ENCODE results near the gene EPB41L5.
"Not testable (repeated sequence)": the region's sequence is repeated elsewhere in the genome, so short reads cannot be mapped to it uniquely, and the experiment has no call there.

EPB41L5 gene

GRCh38 chr2:120149406-120149805, 136.5 kb downstream of the EPB41L5 start:
- no peak for DNase-seq

GRCh38 chr2:120150040-120150482, 137.2 kb downstream of the EPB41L5 start:
- no peak for DNase-seq

- no peak for DNase-seq
Observed at GRCh38 chr2:120155308-120155707, 142.4 kb downstream of the EPB41L5 start.

GRCh38 chr2:120158658-120159057, 145.8 kb downstream of the EPB41L5 start:
- not testable (repeated sequence) for DNase-seq

GRCh38 chr2:120161190-120161589, 148.3 kb downstream of the EPB41L5 start:
- DNase-seq, result no peak

GRCh38 chr2:120162716-120163115, 149.8 kb downstream of the EPB41L5 start:
- no peak for DNase-seq

GRCh38 chr2:120167272-120167671, 154.4 kb downstream of the EPB41L5 start:
- no peak for DNase-seq

GRCh38 chr2:120169020-120169419, 156.1 kb downstream of the EPB41L5 start:
- DNase-seq, result no peak

- DNase-seq, result peak; percentile 26
Observed at GRCh38 chr2:120174963-120175581, 162.2 kb downstream of the EPB41L5 start.

GRCh38 chr2:120176526-120176925, 163.6 kb downstream of the EPB41L5 start:
- no peak for DNase-seq

GRCh38 chr2:120177001-120177621, 164.2 kb downstream of the EPB41L5 start:
- no peak for DNase-seq

GRCh38 chr2:120177973-120178372, 165.1 kb downstream of the EPB41L5 start:
- no peak for DNase-seq

- DNase-seq, result no peak
Observed at GRCh38 chr2:120179396-120179795, 166.5 kb downstream of the EPB41L5 start.

- no peak for DNase-seq
Observed at GRCh38 chr2:120180066-120180465, 167.2 kb downstream of the EPB41L5 start.

GRCh38 chr2:120182019-120182560, 169.2 kb downstream of the EPB41L5 start:
- no peak for DNase-seq

GRCh38 chr2:120189189-120189588, 176.3 kb downstream of the EPB41L5 start:
- DNase-seq, result no peak

GRCh38 chr2:120192280-120192679, 179.4 kb downstream of the EPB41L5 start:
- DNase-seq, result no peak

GRCh38 chr2:120195553-120195952, 182.7 kb downstream of the EPB41L5 start:
- DNase-seq, result no peak

GRCh38 chr2:120199817-120200459, 187.1 kb downstream of the EPB41L5 start:
- not testable (repeated sequence) for DNase-seq

- DNase-seq, result no peak
Observed at GRCh38 chr2:120203251-120204021, 190.6 kb downstream of the EPB41L5 start.

GRCh38 chr2:120204022-120204405, 191.1 kb downstream of the EPB41L5 start:
- no peak for DNase-seq

GRCh38 chr2:120204417-120204816, 191.5 kb downstream of the EPB41L5 start:
- DNase-seq, result no peak
